ENCODE data around the gene ASS1.

Gene ASS1

GRCh38 chr9:130409246-130409645 lies 35.5 kb upstream of the ASS1 start:
- TF ChIP-seq ZFX (IDR thresholded peaks at IDR 0.05) (no peak), CTCF (conservative IDR thresholded peaks at IDR 0.05) (no peak)
- no peak overlapping the region for H3K27ac ChIP-seq

DNA sequence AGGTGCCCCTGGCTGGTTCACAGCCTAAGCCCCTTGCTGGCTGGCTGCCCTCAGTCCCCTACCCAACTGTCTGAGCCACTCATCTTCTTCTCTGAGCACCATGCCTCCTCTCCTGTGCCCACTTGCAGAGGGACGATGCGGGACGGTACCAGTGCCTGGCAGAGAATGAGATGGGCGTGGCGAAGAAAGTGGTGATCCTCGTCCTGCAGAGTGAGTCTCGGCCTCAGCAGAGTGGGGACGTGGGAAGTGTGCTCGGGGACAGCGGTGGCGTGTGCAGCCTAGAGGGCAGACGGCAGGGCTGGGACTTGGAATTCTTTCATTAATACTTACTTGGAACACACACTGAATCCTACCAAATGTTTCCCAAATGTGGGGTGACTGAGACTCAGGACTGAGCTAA lies 34.3 kb upstream of the ASS1 start:
- no peak for TF ChIP-seq CTCF (conservative IDR thresholded peaks at IDR 0.05)
- no peak for TF ChIP-seq ZFX (IDR thresholded peaks at IDR 0.05)
- no peak overlapping the region for H3K27ac ChIP-seq

DNA sequence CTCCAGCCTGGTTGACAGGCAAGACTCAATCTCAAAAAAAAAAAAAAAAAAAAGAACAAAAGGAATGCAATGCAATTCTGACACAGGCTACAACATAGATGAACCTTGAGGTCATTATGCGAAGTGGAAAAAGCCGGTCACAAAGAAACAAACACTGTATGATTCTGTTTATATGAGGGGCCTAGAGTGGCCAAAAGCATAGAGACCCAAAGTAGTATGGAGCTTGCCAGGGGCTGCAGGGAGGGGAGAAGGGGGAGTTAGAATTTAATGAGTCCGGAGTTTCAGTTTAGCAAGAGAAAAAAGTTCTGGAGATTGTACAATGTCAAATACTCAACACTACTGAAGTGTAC lies 33.2 kb upstream of the ASS1 start:
- no peak for TF ChIP-seq CTCF (conservative IDR thresholded peaks at IDR 0.05)
- no peak for TF ChIP-seq ZFX (IDR thresholded peaks at IDR 0.05)
- no peak overlapping the region for H3K27ac ChIP-seq

DNA sequence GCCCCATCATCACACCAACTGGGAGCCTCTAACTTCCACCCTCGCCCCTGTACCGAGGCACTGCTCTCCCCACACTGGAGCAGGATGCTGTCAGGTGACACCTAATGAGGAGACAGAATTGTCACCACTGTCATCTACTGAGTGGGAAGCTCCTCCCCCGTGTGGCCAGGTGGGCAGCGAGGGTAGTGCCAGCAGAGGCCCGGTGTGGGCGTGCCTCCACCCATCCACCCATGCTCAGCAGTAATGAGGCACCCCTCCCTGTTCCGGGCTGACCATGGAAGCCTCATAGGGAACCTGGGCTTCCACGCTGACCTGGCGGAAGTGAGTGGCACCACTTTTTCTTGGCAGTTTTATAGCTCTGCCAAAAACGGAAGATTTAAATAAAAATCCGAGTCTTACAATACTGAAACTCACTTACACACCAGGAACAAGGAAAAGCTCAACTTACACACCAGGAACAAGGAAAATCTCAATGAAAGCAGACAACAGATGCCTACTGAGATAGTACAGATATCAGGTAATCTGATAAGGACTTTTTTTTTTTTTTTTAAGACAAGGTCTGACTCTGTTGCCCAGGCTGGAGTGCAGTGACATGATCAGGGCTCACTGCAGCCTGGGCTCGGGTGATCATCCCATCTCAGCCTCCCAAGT lies 30.6 kb upstream of the ASS1 start:
- no peak for TF ChIP-seq CTCF (conservative IDR thresholded peaks at IDR 0.05)
- TF ChIP-seq ZFX (IDR thresholded peaks at IDR 0.05) = no peak
- peak overlapping the region; percentile 90 for H3K27ac ChIP-seq

DNA sequence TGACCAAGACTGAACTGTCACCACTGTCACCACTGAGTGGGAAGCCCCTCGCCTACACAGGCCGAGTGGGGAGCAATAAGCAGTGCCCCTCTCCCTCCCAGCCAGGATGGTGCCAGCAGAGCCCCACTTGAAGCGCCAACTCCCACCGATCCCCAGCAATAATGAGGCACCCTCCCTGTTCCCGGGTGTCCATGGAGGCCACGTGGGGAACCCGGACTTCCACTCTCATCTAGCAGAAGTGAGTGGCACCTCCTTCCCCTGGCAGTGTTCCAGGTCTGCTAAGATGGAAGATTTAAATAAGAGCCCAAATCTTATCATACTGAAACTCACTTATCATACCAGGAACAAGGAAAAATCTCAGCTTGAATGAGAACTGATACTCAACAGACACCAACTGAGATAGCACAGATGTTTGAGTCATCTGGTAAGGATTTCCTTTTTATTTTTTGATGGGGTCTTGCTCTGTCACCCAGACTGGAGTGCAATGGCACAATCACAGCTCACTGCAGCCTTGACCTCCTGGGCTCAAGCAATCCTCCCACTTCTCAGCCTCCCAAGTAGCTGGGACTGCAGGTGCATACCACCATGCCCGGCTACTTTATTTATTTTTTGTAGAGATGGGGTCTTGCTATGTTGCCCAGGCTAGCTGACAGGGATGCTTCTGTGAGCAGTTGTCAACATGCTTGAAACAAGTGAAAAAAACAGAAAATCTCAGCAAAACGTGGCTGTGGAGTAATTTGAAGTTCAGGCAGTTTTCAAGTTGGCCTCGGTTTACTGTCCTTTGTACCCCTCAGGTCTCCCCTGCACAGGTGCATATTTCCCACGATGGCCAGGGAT lies 29.6 kb upstream of the ASS1 start:
- TF ChIP-seq CTCF (conservative IDR thresholded peaks at IDR 0.05) (no peak), ZFX (IDR thresholded peaks at IDR 0.05) (no peak)
- peak overlapping the region; percentile 90 for H3K27ac ChIP-seq

DNA sequence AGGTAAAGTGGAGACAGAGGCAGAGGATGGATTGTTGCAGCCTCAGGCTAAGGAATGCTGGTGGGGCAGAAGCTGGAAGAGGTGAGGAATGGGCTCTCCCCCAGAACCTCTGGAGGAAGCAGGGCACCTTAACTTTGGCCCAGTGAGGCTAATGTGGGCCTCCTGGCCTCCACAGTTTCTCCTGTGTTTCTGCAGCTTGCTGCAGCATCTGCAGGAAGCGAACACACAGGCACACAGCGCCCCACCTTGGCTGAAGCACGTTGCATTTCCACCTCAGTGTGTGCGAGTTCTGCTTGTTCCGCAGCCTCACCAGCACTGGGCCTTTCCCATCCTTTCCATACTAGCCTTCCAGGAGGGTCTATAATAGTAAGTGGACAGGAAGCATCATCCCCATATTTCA lies 27.2 kb upstream of the ASS1 start:
- TF ChIP-seq CTCF (conservative IDR thresholded peaks at IDR 0.05) (no peak), ZFX (IDR thresholded peaks at IDR 0.05) (no peak)
- H3K27ac ChIP-seq = no peak overlapping the region

DNA sequence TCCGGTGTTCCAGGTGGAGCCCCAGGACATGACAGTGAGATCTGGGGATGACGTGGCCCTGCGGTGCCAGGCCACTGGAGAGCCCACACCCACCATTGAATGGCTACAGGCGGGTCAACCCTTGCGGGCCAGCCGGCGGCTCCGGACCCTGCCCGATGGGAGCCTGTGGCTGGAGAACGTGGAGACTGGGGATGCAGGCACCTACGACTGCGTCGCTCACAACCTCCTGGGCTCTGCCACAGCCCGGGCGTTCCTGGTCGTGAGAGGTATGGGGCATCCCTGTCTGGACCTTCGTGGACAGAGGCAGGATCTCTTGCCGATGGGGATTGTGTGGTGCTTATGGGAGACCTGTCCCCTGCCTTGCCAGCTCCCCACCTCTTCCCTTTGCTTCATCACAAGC lies 26.0 kb upstream of the ASS1 start:
- no peak overlapping the region for H3K27ac ChIP-seq
- TF ChIP-seq ZFX (IDR thresholded peaks at IDR 0.05) (no peak), CTCF (conservative IDR thresholded peaks at IDR 0.05) (no peak)

Data from C4-2B (cell line).